ENCODE measurements around the gene TECPR2. TPM values are rescaled to one million over a fixed set of nuclear protein-coding genes. Genes with fewer than 3 reads are reported as not detected.

The TECPR2 gene
- total and polyA plus RNA-seq, 2 of the 13 experiments (the other 11 are each of a cell fraction or from before 2014, with no cell fraction given) = 3.5 to 5.7 TPM

- peak; percentile 65; the same call in 1 of the 2 replicates for TF ChIP-seq ZNF274 (CRISPR knock-in tag; IDR thresholded peaks at IDR 0.05)
- no peak for TF ChIP-seq AFF4 (CRISPR knock-in tag; IDR thresholded peaks at IDR 0.05)
- 0 out of 2 replicates have a peak, but pooled peaks have one; percentile 22 for TF ChIP-seq KMT2B (CRISPR knock-in tag; IDR thresholded peaks at IDR 0.05)
- TF ChIP-seq, protein P1, sequence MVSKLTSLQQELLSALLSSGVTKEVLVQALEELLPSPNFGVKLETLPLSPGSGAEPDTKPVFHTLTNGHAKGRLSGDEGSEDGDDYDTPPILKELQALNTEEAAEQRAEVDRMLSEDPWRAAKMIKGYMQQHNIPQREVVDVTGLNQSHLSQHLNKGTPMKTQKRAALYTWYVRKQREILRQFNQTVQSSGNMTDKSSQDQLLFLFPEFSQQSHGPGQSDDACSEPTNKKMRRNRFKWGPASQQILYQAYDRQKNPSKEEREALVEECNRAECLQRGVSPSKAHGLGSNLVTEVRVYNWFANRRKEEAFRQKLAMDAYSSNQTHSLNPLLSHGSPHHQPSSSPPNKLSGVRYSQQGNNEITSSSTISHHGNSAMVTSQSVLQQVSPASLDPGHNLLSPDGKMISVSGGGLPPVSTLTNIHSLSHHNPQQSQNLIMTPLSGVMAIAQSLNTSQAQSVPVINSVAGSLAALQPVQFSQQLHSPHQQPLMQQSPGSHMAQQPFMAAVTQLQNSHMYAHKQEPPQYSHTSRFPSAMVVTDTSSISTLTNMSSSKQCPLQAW (CRISPR knock-in tag; IDR thresholded peaks at IDR 0.05) = peak; percentile 14; the same call in 1 of the 2 replicates
- TF ChIP-seq KDM2A (CRISPR knock-in tag; IDR thresholded peaks at IDR 0.05; ENCODE audit: borderline replicate concordance, low read depth) = no peak; the same call in 1 of the 2 replicates
- peak; percentile 29; the same call in 1 of the 2 replicates for TF ChIP-seq MAX (IDR thresholded peaks at IDR 0.05)
- TF ChIP-seq, protein P2, sequence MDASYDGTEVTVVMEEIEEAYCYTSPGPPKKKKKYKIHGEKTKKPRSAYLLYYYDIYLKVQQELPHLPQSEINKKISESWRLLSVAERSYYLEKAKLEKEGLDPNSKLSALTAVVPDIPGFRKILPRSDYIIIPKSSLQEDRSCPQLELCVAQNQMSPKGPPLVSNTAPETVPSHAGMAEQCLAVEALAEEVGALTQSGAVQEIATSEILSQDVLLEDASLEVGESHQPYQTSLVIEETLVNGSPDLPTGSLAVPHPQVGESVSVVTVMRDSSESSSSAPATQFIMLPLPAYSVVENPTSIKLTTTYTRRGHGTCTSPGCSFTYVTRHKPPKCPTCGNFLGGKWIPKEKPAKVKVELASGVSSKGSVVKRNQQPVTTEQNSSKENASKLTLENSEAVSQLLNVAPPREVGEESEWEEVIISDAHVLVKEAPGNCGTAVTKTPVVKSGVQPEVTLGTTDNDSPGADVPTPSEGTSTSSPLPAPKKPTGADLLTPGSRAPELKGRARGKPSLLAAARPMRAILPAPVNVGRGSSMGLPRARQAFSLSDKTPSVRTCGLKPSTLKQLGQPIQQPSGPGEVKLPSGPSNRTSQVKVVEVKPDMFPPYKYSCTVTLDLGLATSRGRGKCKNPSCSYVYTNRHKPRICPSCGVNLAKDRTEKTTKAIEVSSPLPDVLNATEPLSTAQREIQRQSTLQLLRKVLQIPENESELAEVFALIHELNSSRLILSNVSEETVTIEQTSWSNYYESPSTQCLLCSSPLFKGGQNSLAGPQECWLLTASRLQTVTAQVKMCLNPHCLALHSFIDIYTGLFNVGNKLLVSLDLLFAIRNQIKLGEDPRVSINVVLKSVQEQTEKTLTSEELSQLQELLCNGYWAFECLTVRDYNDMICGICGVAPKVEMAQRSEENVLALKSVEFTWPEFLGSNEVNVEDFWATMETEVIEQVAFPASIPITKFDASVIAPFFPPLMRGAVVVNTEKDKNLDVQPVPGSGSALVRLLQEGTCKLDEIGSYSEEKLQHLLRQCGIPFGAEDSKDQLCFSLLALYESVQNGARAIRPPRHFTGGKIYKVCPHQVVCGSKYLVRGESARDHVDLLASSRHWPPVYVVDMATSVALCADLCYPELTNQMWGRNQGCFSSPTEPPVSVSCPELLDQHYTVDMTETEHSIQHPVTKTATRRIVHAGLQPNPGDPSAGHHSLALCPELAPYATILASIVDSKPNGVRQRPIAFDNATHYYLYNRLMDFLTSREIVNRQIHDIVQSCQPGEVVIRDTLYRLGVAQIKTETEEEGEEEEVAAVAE (CRISPR knock-in tag; IDR thresholded peaks at IDR 0.05; ENCODE audit: borderline replicate concordance) = 0 out of 2 replicates have a peak, but pooled peaks have one; percentile 5
- TF ChIP-seq ZHX2 (IDR thresholded peaks at IDR 0.05; ENCODE audit: low read depth) = no peak
- TF ChIP-seq ZHX2 (CRISPR knock-in tag; IDR thresholded peaks at IDR 0.05; ENCODE audit: borderline replicate concordance) = no peak
Measured at GRCh38 chr14:102508774-102509745, 146.3 kb downstream of the TECPR2 start (continued).
